B cell (primary cell): Measurements from ENCODE around the gene PRLR. TPM values are rescaled to one million over a fixed set of nuclear protein-coding genes. Genes with fewer than 3 reads are reported as not detected.

Experiments used
- ATAC-seq: fragments of 200-7000 bp; cut with Tn5 transposase; one replicate; pipeline ENCODE4 v1.10.0; 2021; ENCODE audit warnings: low read depth, mild to moderate bottlenecking, moderate number of reproducible peaks, moderate library complexity
- CTCF ChIA-PET: fragments of 350-600 bp; sonication (Branson Sonifier 250); formaldehyde crosslinking; loops from one replicate; lab custom pipeline; 2021; ENCODE audit warnings: antibody characterized with exemption, inconsistent platforms; lab: Charles Lee
- POLR2A ChIA-PET: fragments of 350-600 bp; sonication (Branson Sonifier 250); formaldehyde crosslinking; loops from one replicate; lab custom pipeline; 2021; ENCODE audit warnings: antibody characterized with exemption; lab: Charles Lee
- DNase-seq: peaks from one replicate; pipeline ENCODE4 v3.0.0; 2013
- H2AFZ ChIP-seq: 2 replicates; pipeline ENCODE4 v1.6.1; 2012; ENCODE audit warnings: mild to moderate bottlenecking, low read depth, low read length; ENCODE audit not compliant: insufficient read depth, poor library complexity, severe bottlenecking
- H3K27ac ChIP-seq, 2 donors: 1 replicate in 1 of 2; 2 replicates in 1 of 2; pipeline ENCODE4 v1.5.1; 2012 to 2013; ENCODE audit warnings: low read length in 2 of 2, mild to moderate bottlenecking in 2 of 2, moderate library complexity in 1 of 2
- H3K27me3 ChIP-seq, 4 experiments: fragments of 200-600 bp in 1 of 4; sonication (generic) in 1 of 4; replicated peaks in 1 of 4; 1 replicate in 2 of 4; 2 replicates in 2 of 4; pipeline versions ENCODE4 v1.6.1 to v1.7.0; 2013 to 2016; ENCODE audit warnings: low read length in 3 of 4, mild to moderate bottlenecking in 2 of 4, mixed read lengths in 1 of 4, moderate library complexity in 1 of 4; ENCODE audit not compliant: insufficient read depth in 4 of 4, control insufficient read depth in 3 of 4; ENCODE audit errors: control extremely low read depth in 1 of 4
- H3K36me3 ChIP-seq, 2 experiments: replicated peaks in 1 of 2; 1 replicate in 1 of 2; 2 replicates in 1 of 2; pipeline versions ENCODE4 v1.6.1 to v1.7.1; 2013; ENCODE audit warnings: low read length in 1 of 2; ENCODE audit not compliant: insufficient read depth in 2 of 2, control insufficient read depth in 1 of 2; ENCODE audit errors: control extremely low read depth in 1 of 2, extremely low read depth in 1 of 2
- H3K4me1 ChIP-seq, 2 donors: fragments of 200-600 bp in 1 of 2; sonication (generic) in 1 of 2; 1 replicate in 1 of 2; 2 replicates in 1 of 2; pipeline versions ENCODE4 v1.5.1 to v1.6.1; 2013 to 2017; ENCODE audit warnings: low read length in 2 of 2; ENCODE audit not compliant: control insufficient read depth in 2 of 2, insufficient read depth in 2 of 2
- H3K4me2 ChIP-seq: replicated peaks from 2 replicates; pipeline ENCODE3; 2012; ENCODE audit warnings: mild to moderate bottlenecking, low read depth, low read length; ENCODE audit not compliant: poor library complexity, severe bottlenecking
- H3K4me3 ChIP-seq, 5 experiments: fragments of 200-600 bp in 1 of 5; sonication (generic) in 1 of 5; 1 replicate in 3 of 5; 2 replicates in 2 of 5; pipeline versions ENCODE4 v1.5.1 to v1.7.0; 2011 to 2016; ENCODE audit warnings: low read length in 4 of 5, mild to moderate bottlenecking in 4 of 5, low read depth in 2 of 5, control low read depth in 1 of 5, moderate library complexity in 1 of 5; ENCODE audit not compliant: insufficient read depth in 1 of 5; ENCODE audit errors: control extremely low read depth in 1 of 5, extremely low read depth in 1 of 5
- H3K79me2 ChIP-seq: fragments of 200-600 bp; sonication (generic); one replicate; pipeline ENCODE4 v1.6.0; 2016; ENCODE audit warnings: low read length; ENCODE audit not compliant: control insufficient read depth, insufficient read depth
- H3K9ac ChIP-seq: fragments of 200-600 bp; sonication (generic); 2 replicates; pipeline ENCODE4 v1.6.1; 2017; ENCODE audit warnings: mild to moderate bottlenecking, low read length, moderate library complexity
- H3K9me3 ChIP-seq, 3 donors: one replicate each; pipeline versions ENCODE4 v1.6.1 to v1.7.1; 2013; ENCODE audit warnings: low read length in 2 of 3; ENCODE audit not compliant: control insufficient read depth in 2 of 3, insufficient read depth in 1 of 3; ENCODE audit errors: control extremely low read depth in 1 of 3
- H4K20me1 ChIP-seq: 2 replicates; pipeline ENCODE4 v1.6.0; 2012; ENCODE audit warnings: mild to moderate bottlenecking, low read length; ENCODE audit not compliant: insufficient read depth, control insufficient read depth, poor library complexity, severe bottlenecking
- H3K27ac Mint-ChIP-seq: one replicate; pipeline ENCODE4 v1.8.0; 2021; ENCODE audit warnings: mixed read lengths
- H3K27me3 Mint-ChIP-seq: one replicate; pipeline ENCODE4 v1.8.0; 2021; ENCODE audit warnings: mixed read lengths
- H3K4me1 Mint-ChIP-seq: one replicate; pipeline ENCODE4 v1.8.0; 2021; ENCODE audit warnings: mixed read lengths
- H3K4me3 Mint-ChIP-seq: one replicate; pipeline ENCODE4 v1.8.0; 2021; ENCODE audit warnings: mixed read lengths
- H3K9me3 Mint-ChIP-seq: one replicate; pipeline ENCODE4 v1.8.0; 2022; ENCODE audit warnings: mixed read lengths; ENCODE audit not compliant: insufficient read depth
- EZH2 ChIP-seq: IDR thresholded peaks from 2 replicates; pipeline ENCODE4 v1.6.1; 2012; ENCODE audit warnings: borderline replicate concordance, low read depth, mild to moderate bottlenecking, moderate library complexity, low read length; ENCODE audit not compliant: insufficient read depth, poor library complexity, severe bottlenecking
- WGBS: methylation state at CpG from one replicate; pipeline ENCODE4 v1.1.5; 2013; ENCODE audit warnings: missing lambda C conversion rate; ENCODE audit not compliant: insufficient coverage; 5-methylcytosine and 5-hydroxymethylcytosine counted together
- intact Hi-C: fragments of 100-400 bp; cut with micrococcal nuclease; formaldehyde crosslinking; loops from one replicate; pipeline ENCODE4 v1.10.0; 2022
- polyA plus RNA-seq: library from polyadenylated mRNA; depleted of rRNA; stranded (reverse); fragments of >200 nt; gene quantifications from 2 replicates; pipeline ENCODE4 v1.2.3, GENCODE V29; 2012
- total RNA-seq, 2 donors: library from RNA; stranded (reverse); fragments of 120-200 nt in 1 of 2; gene quantifications; 1 replicate in 1 of 2; 2 replicates in 1 of 2; pipeline versions ENCODE4 v1.2.3 to v1.2.4, GENCODE V29; 2013 to 2022
- TF ChIP-seq, protein P1 (sequence below): fragments of 200-600 bp; IDR thresholded peaks from one replicate; pipeline ENCODE4 v1.8.0; 2022; ENCODE audit warnings: antibody characterized with exemption, mild to moderate bottlenecking

PRLR gene
- total and polyA plus RNA-seq, 2 donors (not counting 1 experiment from before 2014, with no cell fraction given): 0.39 TPM; not detected in 1

GRCh38 chr5:35083150-35083549 lies 147.1 kb downstream of the PRLR start:
- no peaks in the 10 kb centered on the region for H3K36me3 ChIP-seq
- intact Hi-C loops: no loop called here
- no peak overlapping the region for H3K4me3 Mint-ChIP-seq
- no peaks in the 10 kb centered on the region for H3K27me3 Mint-ChIP-seq
- ATAC-seq: no peak
- DNase-seq: no peak
- no peaks in the 10 kb centered on the region for H3K4me1 Mint-ChIP-seq
- WGBS: 100% methylated on average over 2 of the region's 3 CpGs
- no peak overlapping the region for H2AFZ ChIP-seq
- H3K9ac ChIP-seq: no peak overlapping the region
- CTCF ChIA-PET: no interaction called here
- H4K20me1 ChIP-seq: no peaks in the 10 kb centered on the region
- peaks cover 0 to 2% (median 0%) of the 10 kb centered on the region in 4 experiments for H3K27me3 ChIP-seq
- no peak for TF ChIP-seq EZH2
- TF ChIP-seq, protein P1, sequence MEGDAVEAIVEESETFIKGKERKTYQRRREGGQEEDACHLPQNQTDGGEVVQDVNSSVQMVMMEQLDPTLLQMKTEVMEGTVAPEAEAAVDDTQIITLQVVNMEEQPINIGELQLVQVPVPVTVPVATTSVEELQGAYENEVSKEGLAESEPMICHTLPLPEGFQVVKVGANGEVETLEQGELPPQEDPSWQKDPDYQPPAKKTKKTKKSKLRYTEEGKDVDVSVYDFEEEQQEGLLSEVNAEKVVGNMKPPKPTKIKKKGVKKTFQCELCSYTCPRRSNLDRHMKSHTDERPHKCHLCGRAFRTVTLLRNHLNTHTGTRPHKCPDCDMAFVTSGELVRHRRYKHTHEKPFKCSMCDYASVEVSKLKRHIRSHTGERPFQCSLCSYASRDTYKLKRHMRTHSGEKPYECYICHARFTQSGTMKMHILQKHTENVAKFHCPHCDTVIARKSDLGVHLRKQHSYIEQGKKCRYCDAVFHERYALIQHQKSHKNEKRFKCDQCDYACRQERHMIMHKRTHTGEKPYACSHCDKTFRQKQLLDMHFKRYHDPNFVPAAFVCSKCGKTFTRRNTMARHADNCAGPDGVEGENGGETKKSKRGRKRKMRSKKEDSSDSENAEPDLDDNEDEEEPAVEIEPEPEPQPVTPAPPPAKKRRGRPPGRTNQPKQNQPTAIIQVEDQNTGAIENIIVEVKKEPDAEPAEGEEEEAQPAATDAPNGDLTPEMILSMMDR: no peak
- H3K27ac Mint-ChIP-seq: no peak overlapping the region
- POLR2A ChIA-PET: no interaction called here
- H3K9me3 ChIP-seq: no peaks in the 10 kb centered on the region
- no peaks in the 10 kb centered on the region for H3K4me1 ChIP-seq
- H3K9me3 Mint-ChIP-seq: no peaks in the 10 kb centered on the region
- no peaks in the 10 kb centered on the region for H3K79me2 ChIP-seq
- no peak overlapping the region for H3K4me3 ChIP-seq
- no peak overlapping the region for H3K27ac ChIP-seq
- no peak overlapping the region for H3K4me2 ChIP-seq

DNA sequence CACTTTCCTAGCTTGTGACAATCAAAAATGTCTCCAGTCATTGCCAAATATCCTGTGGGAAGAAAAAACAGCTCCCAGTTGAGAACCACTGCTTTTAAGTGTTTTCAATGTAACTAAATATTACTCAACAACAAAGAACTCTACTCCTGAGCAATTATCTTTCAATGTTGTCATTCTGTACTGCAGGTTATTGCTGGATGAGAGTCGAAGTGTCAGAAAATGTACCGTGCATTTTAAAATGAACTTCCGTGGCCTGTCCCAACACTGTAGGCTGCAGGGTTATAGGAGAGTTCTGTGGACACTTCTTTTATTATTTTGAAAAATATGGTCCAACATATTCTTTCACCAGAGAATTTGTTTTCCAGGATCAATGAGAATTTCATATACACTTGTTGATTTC lies 147.8 kb downstream of the PRLR start:
- WGBS: no CpG with 5 or more reads among the region's 3 CpGs
- Histone ChIP-seq H3K4me3 (no peak overlapping the region), H3K9me3 (no peaks in the 10 kb centered on the region), H3K27ac (no peak overlapping the region), H3K9ac (no peak overlapping the region), H3K4me1 (no peaks in the 10 kb centered on the region), H3K79me2 (no peaks in the 10 kb centered on the region), H2AFZ (no peak overlapping the region), H3K27me3 (peaks cover 0 to 2% (median 0%) of the 10 kb centered on the region in 4 experiments), H4K20me1 (no peaks in the 10 kb centered on the region), H3K4me2 (no peak overlapping the region), H3K36me3 (no peaks in the 10 kb centered on the region)
- H3K27me3 Mint-ChIP-seq: peaks cover 2% of the 10 kb centered on the region
- no peak overlapping the region for H3K27ac Mint-ChIP-seq
- TF ChIP-seq EZH2: no peak
- TF ChIP-seq, protein P1: no peak
- ChIA-PET POLR2A (no interaction called here), CTCF (no interaction called here)
- no peak overlapping the region for H3K4me3 Mint-ChIP-seq
- H3K9me3 Mint-ChIP-seq: no peaks in the 10 kb centered on the region
- DNase-seq (no peak), ATAC-seq (no peak)
- no peaks in the 10 kb centered on the region for H3K4me1 Mint-ChIP-seq
- intact Hi-C loops: no loop called here
